DND-41 (cell line): Measurements from ENCODE around the gene PHYHIPL.

Experiments used
- CTCF ChIP-seq: IDR thresholded peaks from 2 replicates; pipeline ENCODE4 v1.5.1; 2012; ENCODE audit warnings: borderline replicate concordance, low read length, moderate library complexity, mild to moderate bottlenecking; ENCODE audit not compliant: poor library complexity, severe bottlenecking; ENCODE audit errors: extremely low read depth
- EZH2 ChIP-seq: IDR thresholded peaks from 3 replicates; pipeline ENCODE4 v1.6.1; 2012; ENCODE audit warnings: borderline replicate concordance, low read depth, mild to moderate bottlenecking, moderate library complexity, low read length, inconsistent platforms; ENCODE audit not compliant: severe bottlenecking

GRCh38 chr10:59242991-59243390 lies 66.5 kb downstream of the PHYHIPL start:
- TF ChIP-seq CTCF (no peak), EZH2 (no peak)
